SK-N-SH (cell line): ENCODE results near the gene JAG1.

ENCODE experiments used
- CTCF ChIP-seq: fragments of 200-600 bp; sonication (generic); IDR thresholded peaks from 2 replicates; pipeline ENCODE4 v1.6.1; 2017; ENCODE audit warnings: antibody characterized with exemption, mild to moderate bottlenecking, moderate library complexity
- TEAD4 ChIP-seq: IDR thresholded peaks from 2 replicates; pipeline ENCODE4 v1.4.0; 2012; ENCODE audit warnings: mild to moderate bottlenecking, borderline replicate concordance; ENCODE audit not compliant: insufficient read depth

DNA sequence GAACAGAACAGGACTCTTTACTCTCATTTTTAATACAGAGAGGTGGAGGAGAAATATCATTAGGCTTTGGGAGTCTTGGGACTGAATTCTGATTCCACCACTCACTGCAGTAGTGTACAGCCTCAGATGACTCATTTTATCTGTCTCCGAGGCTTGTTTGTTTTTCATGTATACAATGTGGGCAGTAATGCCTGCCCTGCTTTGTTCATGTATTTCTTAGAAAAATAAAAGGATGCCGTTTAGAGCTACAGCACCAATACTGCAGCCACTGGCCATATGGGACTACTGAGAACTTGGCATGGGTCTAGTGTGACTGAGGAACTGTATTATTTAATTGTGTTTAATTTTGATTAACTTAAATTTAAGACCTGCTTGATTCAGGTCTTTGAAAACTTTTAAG, 41.2 kb upstream of the JAG1 start:
- no peak for TF ChIP-seq CTCF
- no peak for TF ChIP-seq TEAD4
